Non-pigmented ciliary epithelial cell (primary cell): Measurements from ENCODE around the gene C16orf92.
"Not testable (repeated sequence)": the region's sequence is repeated elsewhere in the genome, so short reads cannot be mapped to it uniquely, and the experiment has no call there.

Experiments used
- DNase-seq: peaks from one replicate; pipeline ENCODE4 v3.0.0-alpha.2; 2010; ENCODE audit warnings: low read depth

Gene C16orf92

DNA sequence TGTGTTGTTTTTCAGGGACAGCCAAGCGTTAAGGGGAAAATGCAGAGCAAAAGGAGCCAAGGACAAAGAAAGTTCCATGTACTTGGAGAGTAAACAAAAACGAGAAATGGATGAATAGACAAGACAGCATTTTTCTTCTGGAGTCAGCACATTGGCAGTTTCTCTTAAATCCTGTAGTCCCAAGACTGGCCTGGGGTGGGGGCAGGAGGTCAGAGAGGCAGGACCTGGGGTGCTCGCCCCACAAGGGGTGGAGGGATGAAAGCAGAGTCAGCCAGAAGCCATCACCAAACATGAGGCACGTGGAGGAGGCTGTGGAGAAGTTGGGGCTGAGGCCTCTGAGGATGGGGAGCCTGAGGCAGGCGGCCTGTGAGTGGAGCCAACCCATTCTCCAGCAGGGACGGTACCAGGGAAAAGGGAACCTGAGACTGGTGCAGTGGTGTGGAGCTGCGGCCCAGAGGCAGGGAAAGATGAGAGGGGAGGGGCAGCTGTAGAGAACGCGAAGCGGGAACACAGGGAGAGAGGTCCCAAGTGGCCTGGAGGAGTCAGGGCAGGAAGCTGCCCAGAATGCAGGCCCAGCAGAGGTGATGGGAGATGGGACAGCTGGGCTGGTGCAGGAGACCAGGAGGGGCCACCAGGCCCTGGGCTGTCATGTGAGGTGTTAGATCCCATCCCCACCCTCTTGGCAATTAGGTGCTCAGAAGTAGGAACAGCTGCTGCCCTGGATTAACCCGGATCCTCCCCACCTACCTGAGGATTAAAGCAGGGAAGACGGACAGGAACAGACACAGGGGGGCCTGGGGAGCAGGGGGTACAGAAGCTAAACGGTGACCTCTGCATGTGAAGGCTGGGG is 4.8 kb downstream of the C16orf92 start:
- no peak for DNase-seq

DNA sequence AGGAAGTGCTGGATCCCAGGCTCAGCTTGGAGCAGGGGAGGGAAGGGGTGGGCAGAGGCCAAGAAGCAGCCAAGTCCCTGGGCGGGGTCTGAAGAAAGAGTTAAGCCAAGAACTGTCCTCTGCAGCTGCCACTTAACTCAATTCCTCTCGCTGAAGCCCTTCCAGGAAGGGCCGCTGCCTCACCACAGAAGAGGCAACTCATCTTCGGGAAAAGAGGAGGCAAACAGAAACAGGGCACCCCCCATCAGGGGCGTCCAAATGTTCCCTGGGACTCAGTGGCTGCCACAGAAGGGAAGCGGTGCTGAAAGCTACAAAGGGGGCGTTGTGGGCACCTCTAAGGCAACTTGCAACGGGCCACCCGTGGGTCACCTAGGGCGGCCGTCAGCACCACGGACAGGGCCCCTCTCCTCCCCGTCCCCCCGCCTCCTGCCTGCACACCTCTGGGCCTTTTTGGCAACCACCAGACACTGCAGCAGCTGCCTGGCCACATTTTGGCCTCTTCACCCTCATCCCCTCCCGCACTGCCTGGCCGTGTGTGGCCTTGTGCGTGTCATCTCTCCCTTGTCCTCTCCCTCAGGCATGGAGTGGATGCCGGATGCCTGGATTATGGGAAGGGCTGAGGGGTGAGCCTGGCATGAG is 5.6 kb downstream of the C16orf92 start:
- no peak for DNase-seq

DNA sequence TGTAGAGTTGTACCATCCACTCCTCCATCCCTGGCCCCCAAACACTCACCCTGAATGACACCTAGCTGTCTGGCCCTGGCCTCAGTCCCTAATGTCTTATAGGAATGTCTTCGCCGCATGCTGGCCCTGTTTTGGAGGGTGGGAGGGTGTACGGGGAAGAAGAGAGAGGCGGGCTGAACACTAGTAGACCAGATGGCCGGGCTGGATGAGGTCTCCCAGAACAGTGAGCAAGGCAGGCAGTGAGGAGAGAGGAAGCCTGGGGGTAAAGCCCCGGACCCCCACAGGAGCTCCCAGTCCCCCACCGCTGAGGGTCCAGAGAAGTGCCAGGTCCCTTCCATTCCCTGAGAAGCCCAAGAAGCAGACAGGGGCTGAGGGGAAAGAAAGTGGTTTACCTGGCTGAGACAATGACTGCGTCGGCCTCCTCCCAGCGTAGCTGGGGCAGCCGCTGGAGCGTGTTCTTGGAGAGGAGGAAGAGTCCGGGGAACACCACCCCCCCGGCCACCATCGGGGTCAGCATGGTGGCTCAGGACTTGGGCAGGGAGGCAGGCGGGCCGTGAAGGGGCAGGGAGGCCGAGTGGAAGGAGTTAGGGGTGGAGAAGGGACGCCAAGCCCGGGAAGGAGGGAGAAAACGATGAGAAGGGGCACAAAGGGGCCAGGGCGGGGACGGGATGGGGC is 7.2 kb downstream of the C16orf92 start:
- DNase-seq, result no peak

DNA sequence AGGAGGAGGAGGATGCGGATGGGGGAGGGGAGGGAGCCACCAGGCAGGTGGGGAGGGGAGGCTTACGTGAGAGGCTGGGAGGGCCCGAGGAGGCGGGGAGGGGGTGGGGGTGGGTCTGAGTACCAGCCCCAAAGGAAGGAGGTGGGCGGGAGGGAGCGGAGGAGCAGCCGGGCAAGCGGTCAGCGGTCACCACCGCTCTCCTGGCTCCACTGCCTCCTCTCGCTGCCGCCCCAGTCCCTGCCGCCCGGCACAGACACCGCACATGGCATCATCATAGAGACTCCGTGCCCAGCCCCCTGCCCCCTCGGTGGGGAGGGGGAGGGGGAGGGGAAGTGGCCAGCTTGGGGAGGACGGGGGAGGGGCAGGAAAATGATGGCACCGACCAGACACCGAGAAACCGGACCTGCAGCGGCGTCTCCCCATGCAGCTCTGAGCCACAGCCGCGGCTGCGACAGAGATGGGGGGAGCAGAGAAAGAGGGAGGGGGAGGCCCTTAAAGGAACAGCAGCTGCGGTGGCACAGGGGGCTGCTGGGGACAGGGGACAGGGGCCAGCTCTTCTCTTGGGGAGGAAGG is 7.9 kb downstream of the C16orf92 start, which contains the start of gene TLCD3B:
Gene TLCD3B, minus strand, starts transcription at position 431 of the 573 bp plus-strand sequence. CDS start 744 bp downstream, outside the sequence.
- DNase-seq, result no peak

DNA sequence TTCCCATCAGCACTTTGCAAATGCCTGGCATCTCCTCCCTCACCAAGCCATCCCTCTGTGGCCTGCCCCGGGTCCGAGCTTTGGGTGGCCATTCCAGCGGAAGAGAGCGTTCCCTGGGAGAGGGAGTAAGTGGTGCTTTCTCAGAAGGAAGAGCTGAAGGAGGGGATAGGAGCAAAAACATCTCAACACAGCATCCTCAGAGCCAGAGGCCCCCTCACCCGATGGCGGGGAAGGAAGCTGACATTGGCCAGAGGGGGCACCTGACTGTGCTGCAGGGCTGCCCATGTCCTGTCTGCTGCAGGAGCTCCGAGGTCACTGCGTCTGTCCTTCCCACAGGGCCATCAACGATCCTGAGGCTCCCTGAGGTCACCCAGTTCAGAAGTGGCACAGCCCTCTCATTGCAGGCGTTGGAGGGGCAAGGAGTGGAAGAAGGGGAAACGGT is 8.5 kb downstream of the C16orf92 start:
- DNase-seq, result no peak

DNA sequence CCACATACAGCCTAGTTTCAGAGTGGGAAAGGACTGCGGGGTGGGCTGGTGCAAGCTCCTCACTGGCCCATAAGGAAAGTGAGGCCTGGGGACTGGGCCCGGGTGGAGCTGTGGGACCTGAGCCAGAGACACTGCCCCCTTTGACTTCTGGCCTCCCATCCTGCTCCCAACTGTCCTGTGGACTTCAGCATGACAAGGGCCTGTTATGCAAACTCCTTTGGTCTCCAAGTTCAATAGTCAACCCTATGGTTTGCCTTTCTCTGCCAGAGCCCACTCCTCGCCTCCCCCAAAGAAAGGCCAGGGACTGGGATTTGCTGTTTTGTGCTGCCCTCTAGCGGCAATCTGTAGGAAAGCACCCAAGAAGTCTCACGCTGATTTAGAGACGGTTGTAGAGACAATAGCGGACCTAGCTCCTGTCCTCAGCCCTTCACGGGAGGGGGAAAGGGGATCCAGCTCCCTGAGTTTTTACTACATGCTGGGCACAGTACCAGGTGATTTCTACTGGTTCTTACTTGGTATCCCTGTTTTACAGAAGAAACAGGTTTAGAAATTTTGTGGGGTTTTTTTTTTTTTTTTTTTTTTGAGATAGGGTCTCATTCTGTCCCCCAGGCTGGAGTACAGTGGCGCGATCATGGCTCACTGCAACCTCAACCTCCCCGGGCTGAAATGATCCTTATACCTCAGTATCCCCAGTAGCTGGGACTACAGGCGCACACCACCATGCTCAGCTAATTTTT is 9.3 kb downstream of the C16orf92 start:
- DNase-seq, result no peak

DNA sequence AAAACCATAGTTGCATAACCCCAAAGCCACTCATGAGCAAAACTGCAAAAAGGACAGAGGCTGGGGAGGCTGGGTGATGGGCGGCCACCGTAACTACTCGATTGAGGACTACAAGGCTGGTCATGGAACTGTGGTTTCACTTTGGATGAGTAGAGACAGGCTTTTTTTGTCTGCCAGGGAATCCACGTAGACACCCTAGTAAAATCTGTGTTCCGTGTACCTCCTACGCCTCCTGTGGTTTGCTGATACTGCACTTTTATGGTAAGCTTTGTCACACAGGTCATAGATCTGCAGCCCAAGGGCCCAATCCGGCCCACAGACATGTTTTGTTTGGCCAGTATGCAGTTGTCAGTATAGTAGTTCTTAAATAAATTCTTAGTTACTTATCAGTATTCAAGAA is 10.3 kb downstream of the C16orf92 start:
- no peak for DNase-seq

DNA sequence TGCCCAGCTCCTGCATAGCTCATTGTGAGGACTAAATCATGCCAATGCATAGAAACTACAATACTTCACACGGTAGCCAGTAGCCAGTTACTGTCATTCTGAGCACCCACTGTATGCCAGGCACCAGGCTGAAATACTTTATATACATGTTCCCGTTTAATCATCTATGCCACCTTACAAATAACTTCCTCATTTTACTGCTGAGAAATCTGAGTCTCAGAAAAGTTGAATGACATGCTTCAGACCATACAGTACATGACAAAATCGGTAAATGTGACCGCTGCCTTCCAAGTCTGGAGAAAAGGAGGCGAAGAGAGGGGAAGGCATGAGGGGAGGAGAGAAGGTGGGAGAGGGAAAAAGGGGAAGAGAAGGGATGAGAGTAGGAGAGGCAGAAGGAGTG is 17.2 kb downstream of the C16orf92 start:
- DNase-seq, result no peak

DNA sequence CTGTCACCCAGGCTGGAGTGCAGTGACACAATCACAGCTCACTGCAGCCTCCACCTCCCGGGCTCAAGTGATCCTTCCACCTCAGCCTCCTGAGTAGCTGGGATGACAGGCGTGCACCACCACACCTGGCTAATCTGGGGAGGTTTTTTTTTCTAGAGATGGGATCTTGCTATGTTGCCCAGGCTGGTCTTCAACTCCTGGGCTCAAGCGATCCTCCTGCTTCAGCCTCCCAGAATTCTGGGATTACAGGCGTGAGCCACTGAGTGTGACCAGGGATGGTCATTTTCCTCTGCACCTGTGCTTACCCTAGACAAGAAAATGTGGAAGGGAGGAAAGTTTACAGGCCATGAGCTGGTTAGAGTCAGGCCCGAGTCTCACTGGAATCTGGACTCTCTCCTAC is 17.7 kb downstream of the C16orf92 start:
- not testable (repeated sequence) for DNase-seq

DNA sequence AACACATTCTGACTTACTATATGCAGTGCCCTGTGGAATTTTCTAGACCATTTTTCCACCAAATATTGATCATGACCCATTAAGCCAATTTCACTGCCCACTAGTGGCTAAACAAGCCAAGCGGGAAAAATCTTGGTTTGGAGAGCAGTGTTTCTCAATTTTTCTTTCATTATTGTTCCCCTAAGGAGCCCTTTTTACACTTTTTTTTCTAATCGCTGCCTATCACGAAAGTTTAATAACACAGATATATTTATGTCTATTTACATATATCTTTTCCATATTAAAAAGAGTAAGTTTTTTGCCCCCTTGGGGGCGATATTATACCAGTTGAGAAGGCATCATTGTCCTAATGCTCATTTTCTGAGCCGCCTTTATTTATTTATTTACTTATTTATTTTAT is 18.8 kb downstream of the C16orf92 start:
- DNase-seq, result no peak

DNA sequence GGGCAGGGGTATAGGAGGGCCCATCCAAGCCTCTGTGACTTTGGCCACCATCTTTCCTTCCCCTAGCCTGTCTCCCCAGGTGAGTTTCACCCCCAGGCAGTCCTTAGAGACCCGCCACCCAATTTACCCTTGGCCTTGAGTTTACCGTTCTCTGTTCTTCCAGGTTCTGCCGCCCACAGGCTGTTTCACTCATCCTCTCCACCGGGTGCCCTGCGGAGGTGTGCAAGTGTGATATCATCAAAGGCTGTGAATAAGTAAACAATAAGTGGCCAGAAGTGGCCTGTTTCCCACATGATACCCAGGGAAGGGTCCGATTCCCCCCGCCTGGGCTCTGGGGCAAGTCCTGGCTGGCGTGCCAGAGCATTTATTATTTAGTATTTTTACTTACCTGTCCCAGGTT is 23.2 kb downstream of the C16orf92 start:
- DNase-seq, result no peak

DNA sequence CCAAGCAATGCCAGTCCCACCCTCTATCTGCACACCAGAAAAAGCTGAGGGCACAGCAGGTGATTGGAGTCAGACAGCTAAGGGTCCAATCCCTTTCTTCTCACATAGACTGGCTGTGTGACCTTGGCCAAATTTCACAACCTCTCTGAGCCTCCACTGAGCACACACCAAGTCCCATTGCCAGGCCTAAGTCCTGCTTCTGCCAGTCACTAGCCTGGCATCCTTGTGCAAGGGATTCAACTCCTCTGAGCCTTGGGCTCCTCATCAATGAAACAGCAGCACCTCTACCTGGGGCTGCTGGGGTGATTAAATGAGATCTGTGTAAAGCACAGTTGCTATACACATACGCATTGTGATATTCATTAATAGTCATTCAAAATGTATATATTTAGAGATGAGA is 23.6 kb downstream of the C16orf92 start:
- DNase-seq, result no peak

DNA sequence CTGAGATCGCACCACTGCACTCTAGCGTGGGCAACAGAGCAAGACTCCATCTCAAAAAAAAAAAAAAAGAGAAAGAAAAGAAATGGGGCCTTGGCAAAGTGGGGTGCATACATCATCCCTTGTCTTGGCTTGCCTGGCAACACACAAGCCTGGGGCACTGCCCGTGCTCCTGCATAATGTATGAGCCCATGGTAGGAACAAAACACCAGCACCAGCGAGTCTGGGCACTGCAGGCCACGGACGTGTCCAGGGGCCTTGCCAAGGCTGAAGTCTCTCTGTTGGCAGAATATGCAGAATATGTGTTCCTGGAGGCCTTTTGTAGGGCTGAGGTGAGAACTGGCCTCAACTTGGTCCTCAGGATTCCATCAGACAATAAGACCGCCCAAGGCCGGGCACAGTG is 26.9 kb downstream of the C16orf92 start:
- DNase-seq, result no peak

DNA sequence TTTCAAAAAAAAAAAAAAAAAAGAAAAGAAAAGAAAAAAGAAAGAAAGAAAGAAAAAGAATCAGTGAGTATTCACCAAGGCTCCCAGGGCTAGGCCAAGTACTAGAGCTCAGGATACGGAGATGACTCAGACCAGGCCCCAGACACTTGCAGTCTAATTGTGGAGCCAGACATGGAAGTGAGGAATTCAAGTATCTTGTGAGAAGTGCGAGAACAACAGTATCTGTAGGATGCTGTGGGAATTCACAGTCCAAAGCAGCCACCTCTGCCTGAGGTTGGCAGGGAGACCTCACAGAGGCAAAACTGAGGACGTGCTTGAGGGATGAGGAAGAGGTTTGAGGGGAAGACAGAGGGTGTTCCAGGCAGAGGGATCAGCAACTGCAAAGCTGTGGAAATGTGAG is 28.5 kb downstream of the C16orf92 start:
- DNase-seq, result no peak

DNA sequence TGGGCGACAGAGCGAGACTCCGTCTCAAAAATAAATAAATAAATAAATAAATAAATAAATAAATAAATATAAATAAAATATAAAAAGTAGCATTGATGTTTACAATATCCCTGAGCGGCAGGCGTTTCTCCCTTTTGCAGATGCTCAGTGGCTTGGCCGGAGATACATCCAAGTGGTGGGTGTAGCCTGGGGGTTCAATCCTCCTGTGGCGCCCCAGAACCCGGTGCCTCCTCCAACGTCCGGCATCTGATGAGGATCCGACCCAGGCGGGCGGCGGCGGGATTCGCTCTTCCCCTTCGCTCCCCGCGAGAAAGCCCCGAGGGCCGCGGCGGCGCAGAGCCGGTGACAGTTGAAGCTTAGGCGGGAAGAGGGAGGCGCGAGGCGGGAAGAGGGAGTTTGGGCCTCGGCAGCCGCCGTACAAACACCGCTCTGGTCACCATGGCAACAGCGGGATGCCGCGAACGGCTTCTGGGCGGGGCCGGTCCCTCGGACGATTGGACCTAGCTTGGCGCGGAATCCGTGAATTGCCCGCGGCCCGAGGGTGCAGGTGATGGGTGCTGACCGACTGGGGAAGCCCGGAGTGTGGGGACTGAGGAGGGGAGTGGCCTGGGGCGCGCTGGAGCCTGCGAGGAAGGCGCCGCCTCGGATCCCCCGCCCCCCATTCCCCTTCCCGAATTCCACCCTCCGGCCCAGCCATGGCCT is 29.8 kb downstream of the C16orf92 start:
- no peak for DNase-seq

DNA sequence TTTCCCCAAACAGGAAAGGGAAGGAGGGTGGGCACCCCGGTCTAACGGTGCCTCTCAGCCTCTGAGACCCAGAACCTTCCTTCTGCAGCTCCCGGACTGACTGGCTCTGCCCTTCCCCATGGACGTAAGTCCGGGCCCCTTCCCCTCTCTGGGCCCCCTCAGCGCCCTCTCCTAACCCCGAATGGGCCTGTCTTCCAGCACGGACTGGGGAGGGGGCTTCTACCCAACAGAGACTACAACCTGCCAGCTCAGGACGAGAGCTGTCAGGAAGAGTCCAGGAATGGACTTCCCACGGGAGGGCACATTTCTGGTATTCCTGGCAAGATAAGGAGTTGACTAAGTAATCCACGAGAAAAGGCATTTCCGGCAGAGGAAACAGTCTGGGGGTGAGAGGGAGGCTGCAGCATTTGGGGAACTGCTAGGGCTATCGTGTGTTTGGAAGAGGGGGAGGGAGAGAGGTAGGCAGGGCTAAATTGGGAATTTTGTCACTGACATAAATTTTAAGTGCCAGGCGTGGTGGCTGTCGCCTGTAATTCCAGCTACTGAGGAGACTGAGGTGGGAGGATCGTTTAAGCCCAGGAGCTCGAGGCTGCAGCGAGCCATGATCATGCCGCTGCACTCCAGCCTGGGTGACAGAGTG is 30.5 kb downstream of the C16orf92 start:
- DNase-seq, result no peak

DNA sequence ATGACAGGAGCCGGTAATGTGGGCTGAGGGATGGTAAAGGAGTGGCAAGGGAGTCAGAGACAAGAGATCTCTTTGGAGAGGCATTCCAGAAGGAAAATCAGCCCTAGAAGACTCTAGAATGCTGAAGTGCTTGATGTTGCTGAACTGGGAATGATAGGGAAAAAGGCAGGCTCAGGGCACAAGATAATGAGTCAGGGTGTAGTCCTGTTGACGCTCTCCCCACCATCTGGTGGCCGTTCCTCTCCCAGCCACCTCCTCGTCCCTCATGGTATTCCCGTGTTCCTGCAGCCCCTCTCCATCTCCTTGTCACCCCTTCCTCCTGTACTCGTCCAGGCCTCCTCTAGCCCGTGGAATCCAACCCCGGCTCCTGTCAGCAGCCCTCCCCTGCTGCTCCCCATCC is 31.5 kb downstream of the C16orf92 start:
- DNase-seq, result no peak

DNA sequence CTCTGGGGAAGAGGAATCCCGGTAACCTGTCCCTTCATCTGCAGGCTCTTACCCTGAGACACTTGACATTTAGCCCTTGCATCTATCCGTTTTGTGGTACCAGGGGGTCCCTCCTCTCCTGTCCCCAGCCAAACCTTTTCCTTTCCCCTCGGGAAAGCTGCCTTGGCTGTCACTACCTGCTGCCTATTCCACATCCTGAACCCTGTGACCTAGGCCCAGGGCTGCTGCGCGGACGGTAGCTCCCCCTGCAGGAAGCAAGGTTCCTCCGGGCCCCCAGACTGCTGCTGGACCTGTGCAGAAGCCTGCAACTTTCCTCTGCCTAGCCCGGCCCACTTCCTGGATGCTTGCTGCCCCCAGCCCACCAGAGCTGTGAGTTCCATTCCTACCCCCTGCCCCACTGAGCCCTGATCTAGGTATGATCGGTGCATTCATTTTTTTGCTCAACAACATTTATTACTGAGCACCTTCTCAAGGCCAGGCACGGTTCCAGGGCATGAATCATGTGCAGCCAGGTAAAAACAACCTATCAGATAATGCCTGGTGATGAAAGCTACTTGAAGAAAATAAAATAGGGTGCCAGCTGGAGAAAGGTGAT is 32.1 kb downstream of the C16orf92 start:
- DNase-seq, result no peak

DNA sequence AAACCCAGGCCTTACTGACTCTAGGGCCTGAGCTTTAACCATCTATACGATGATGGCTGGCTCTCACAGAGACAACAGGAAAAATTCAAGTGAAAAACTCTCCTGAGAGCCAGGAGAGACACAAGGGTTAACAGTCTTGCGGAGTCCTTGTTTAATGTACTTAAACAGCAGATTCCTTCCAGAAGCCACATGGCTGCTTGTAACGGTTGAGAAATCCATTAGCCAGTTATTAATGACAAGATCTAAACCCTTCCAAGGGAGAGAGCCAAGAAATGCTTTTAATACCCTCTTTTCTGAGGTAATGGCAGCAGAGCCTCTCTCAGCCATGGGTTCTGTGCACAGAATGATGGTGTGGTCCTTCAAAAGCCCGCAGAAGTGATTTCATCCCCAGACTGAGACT is 37.3 kb downstream of the C16orf92 start:
- no peak for DNase-seq

DNA sequence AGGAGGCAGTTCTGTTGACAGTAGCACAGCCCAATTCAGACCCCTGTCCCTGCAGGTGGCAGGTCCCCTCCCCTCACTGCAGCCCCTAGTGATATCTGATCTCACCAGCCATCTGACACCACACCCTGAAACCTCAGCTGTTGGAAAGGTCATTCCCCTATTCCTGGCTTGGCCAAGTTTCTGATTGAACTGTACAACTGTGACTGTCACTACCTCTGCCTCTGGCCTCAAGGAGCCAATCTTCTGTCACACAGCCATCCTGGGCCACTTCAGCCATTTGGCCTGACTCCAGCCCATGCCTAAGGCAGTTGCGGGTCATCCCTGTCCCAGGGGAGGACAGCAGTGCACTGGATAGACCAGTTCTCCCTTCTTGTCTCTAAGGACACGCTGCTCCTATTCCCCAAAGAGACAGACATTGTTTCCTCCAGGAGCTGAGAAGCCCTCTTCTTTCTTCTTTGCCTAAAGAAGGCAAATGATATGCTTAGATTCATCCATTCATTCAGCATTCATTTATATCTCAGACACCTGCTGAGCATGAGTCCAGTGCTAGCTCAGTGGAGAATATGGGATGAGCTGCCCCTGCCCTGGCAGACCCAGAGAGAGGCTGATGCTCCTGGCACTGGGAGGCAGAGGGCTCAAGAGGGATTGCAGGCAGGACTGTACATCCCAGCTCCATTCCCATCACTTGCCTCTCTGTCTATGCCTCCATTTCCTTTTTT is 38.0 kb downstream of the C16orf92 start:
- DNase-seq, result no peak
